ENCODE measurements around the gene PALD1. TPM values are rescaled to one million over a fixed set of nuclear protein-coding genes. Genes with fewer than 3 reads are reported as not detected.

PALD1 gene
- polyA plus RNA-seq, 1 experiment = 0.17 TPM

- Histone ChIP-seq H3K27ac (ENCODE audit: low read depth, low read length) (no peak overlapping the region), H3K4me3 (ENCODE audit: low read depth, low read length) (no peak overlapping the region), H3K27me3 (ENCODE audit: control insufficient read depth, insufficient read depth, low read length) (peaks cover 14% of the 10 kb centered on the region), H3K9me3 (ENCODE audit: control insufficient read depth, insufficient read depth, low read length) (no peaks in the 10 kb centered on the region)
- POLR2A ChIA-PET = no interaction called here
- DNase-seq (ENCODE audit: low read depth, low spot score) = peak; percentile 26
- no peak for TF ChIP-seq CTCF (IDR thresholded peaks at IDR 0.05; ENCODE audit: low read depth, low read length)
- CTCF ChIA-PET = no interaction called here
These were observed 20.1 kb upstream of the PALD1 start for GRCh38 chr10:70458329-70459060.

GRCh38 chr10:70459061-70459773, 19.4 kb upstream of the PALD1 start:
- no peak for TF ChIP-seq CTCF (IDR thresholded peaks at IDR 0.05; ENCODE audit: low read depth, low read length)
- Histone ChIP-seq H3K27me3 (ENCODE audit: control insufficient read depth, insufficient read depth, low read length) (peaks cover 16% of the 10 kb centered on the region), H3K27ac (ENCODE audit: low read depth, low read length) (no peak overlapping the region), H3K9me3 (ENCODE audit: control insufficient read depth, insufficient read depth, low read length) (no peaks in the 10 kb centered on the region), H3K4me3 (ENCODE audit: low read depth, low read length) (no peak overlapping the region)
- DNase-seq (ENCODE audit: low read depth, low spot score) = no peak
- ChIA-PET POLR2A (no interaction called here), CTCF (interaction anchor here (0.6 to 1.5 kb wide), 2 partner anchors 80 to 237 kb away, joined by 3 read pairs; no protein-coding TSS in a partner anchor)

GRCh38 chr10:70459774-70460490, 18.6 kb upstream of the PALD1 start:
- no peak for DNase-seq (ENCODE audit: low read depth, low spot score)
- H3K4me3 ChIP-seq (ENCODE audit: low read depth, low read length) = no peak overlapping the region
- peaks cover 15% of the 10 kb centered on the region for H3K27me3 ChIP-seq (ENCODE audit: control insufficient read depth, insufficient read depth, low read length)
- H3K9me3 ChIP-seq (ENCODE audit: control insufficient read depth, insufficient read depth, low read length) = no peaks in the 10 kb centered on the region
- no peak overlapping the region for H3K27ac ChIP-seq (ENCODE audit: low read depth, low read length)
- POLR2A ChIA-PET = no interaction called here
- no peak for TF ChIP-seq CTCF (IDR thresholded peaks at IDR 0.05; ENCODE audit: low read depth, low read length)
- CTCF ChIA-PET = interaction anchor here (0.6 to 2.0 kb wide), 7 partner anchors 12 to 420 kb away, joined by 3 to 9 read pairs (median 3); no protein-coding TSS in a partner anchor

GRCh38 chr10:70461397-70462348, 16.9 kb upstream of the PALD1 start:
- H3K4me3 ChIP-seq (ENCODE audit: low read depth, low read length) = no peak overlapping the region
- peaks cover 15% of the 10 kb centered on the region for H3K27me3 ChIP-seq (ENCODE audit: control insufficient read depth, insufficient read depth, low read length)
- peak; percentile 8 for DNase-seq (ENCODE audit: low read depth, low spot score)
- POLR2A ChIA-PET = interaction anchor here (0.5 to 1.0 kb wide), 3 partner anchors 56 to 293 kb away, joined by 3 to 4 read pairs (median 3); partner anchors contain the start of gene PPA1
- TF ChIP-seq CTCF (IDR thresholded peaks at IDR 0.05; ENCODE audit: low read depth, low read length) = peak; percentile 91
- no peak overlapping the region for H3K27ac ChIP-seq (ENCODE audit: low read depth, low read length)
- no peaks in the 10 kb centered on the region for H3K9me3 ChIP-seq (ENCODE audit: control insufficient read depth, insufficient read depth, low read length)
- CTCF ChIA-PET = interaction anchor here (0.6 to 2.4 kb wide), 29 partner anchors 7 to 822 kb away, joined by 3 to 19 read pairs (median 4); partner anchors contain the start of gene PALD1

All from AG04450 (cell line).